MCF 10A (cell line): Measurements from ENCODE around the gene MEIS3. TPM values are rescaled to one million over a fixed set of nuclear protein-coding genes. Genes with fewer than 3 reads are reported as not detected.
"Not testable (repeated sequence)": the region's sequence is repeated elsewhere in the genome, so short reads cannot be mapped to it uniquely, and the experiment has no call there.

ENCODE experiments used
- BruUV-seq: library from RNA; stranded (reverse); fragments of 400-500 nt; replicated peaks from 2 replicates; lab custom pipeline; 2021; lab: Mats Ljungman, UMichigan
- CTCF ChIA-PET: fragments of 300-600 bp; sonication (Branson Sonifier 250); formaldehyde crosslinking; extraction: SDS; loops from one replicate; lab custom pipeline; 2021; ENCODE audit warnings: antibody characterized with exemption, inconsistent platforms; lab: Yijun Ruan, JAX
- POLR2A ChIA-PET: fragments of 300-600, 350-650 bp; sonication (Branson Sonifier 250); formaldehyde crosslinking; extraction: SDS; loops from one replicate; lab custom pipeline; 2020; ENCODE audit warnings: antibody characterized with exemption, inconsistent platforms; lab: Yijun Ruan, JAX
- DNase-seq: peaks from one replicate; pipeline ENCODE4 v3.0.0-alpha.2; 2018; ENCODE audit not compliant: unreplicated experiment
- H3K27ac Mint-ChIP-seq: one replicate; pipeline ENCODE4 v1.8.0; 2022; ENCODE audit warnings: mild to moderate bottlenecking, low read depth, mixed read lengths; ENCODE audit not compliant: unreplicated experiment
- H3K27me3 Mint-ChIP-seq: one replicate; pipeline ENCODE4 v1.8.0; 2022; ENCODE audit warnings: mixed read lengths; ENCODE audit not compliant: insufficient read depth, unreplicated experiment
- H3K36me3 Mint-ChIP-seq: one replicate; pipeline ENCODE4 v1.8.0; 2022; ENCODE audit warnings: mild to moderate bottlenecking, moderate library complexity, mixed read lengths; ENCODE audit not compliant: insufficient read depth, unreplicated experiment
- H3K4me1 Mint-ChIP-seq: one replicate; pipeline ENCODE4 v1.8.0; 2022; ENCODE audit warnings: mixed read lengths; ENCODE audit not compliant: insufficient read depth, unreplicated experiment
- H3K4me3 Mint-ChIP-seq: one replicate; pipeline ENCODE4 v1.8.0; 2022; ENCODE audit warnings: mild to moderate bottlenecking, moderate library complexity, mixed read lengths; ENCODE audit not compliant: unreplicated experiment
- H3K9me3 Mint-ChIP-seq: one replicate; pipeline ENCODE4 v1.8.0; 2022; ENCODE audit warnings: mixed read lengths; ENCODE audit not compliant: unreplicated experiment
- intact Hi-C: fragments of 100-400 bp; cut with micrococcal nuclease; formaldehyde crosslinking; loops from 2 replicates; pipeline ENCODE4 v1.14.1; 2022
- total RNA-seq: library from RNA; stranded (reverse); gene quantifications from 2 replicates; pipeline ENCODE4 v1.2.3, GENCODE V29; 2022
- TF ChIP-seq, protein P1 (sequence below): fragments of 200-600 bp; IDR thresholded peaks from one replicate; pipeline ENCODE4 v1.8.0; 2022; ENCODE audit warnings: antibody characterized with exemption, mild to moderate bottlenecking; ENCODE audit not compliant: unreplicated experiment

Gene MEIS3
- total RNA-seq, 1 experiment from 2014 or later: 6.6 TPM

DNA sequence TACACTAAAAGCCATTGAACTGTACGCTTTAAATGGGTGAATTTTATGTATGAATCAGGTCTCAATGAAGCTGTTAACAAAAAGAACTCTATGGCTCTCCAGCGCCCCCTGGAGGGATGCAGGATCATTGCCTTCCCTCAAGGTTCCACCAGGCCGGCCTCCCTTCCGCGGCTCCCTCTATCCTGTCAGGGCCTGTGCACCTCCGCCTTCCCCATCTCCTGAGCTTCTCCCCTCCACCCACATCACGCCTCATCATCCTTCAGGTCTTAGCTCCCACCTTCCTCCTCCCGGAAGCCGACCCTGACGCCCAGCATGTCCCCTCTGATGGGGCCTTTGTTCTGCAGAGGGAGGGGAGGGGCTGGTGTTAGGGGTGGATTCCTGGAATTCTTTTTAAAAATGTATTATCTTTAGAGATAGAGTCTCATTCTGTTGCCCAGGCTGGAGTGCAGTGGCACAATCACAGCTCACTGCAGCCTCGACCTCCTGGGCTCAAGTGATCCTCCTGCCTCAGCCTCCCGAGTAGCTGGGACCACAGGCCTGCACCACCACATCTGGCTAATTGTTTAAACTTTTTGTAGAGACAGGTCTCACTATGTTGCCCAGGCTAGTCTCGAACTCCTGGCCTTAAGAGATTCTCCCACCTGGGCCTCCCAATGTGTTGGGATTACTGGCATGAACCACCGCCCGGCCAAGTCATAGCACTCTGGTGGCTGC is 27.7 kb downstream of the MEIS3 start:
- peaks cover 17% of the 10 kb centered on the region for H3K27me3 Mint-ChIP-seq
- POLR2A ChIA-PET: interaction anchor here (0.8 to 1.5 kb wide), 7 partner anchors 9 to 108 kb away, joined by 3 to 6 read pairs (median 5); partner anchors contain the start of gene DHX34
- peak; percentile 82 for DNase-seq
- CTCF ChIA-PET: interaction anchor here (0.5 to 2.8 kb wide), 36 partner anchors 8 to 1229 kb away, joined by 3 to 36 read pairs (median 4); partner anchors contain the start of gene DHX34
- H3K36me3 Mint-ChIP-seq: no peaks in the 10 kb centered on the region
- H3K27ac Mint-ChIP-seq: no peak overlapping the region
- H3K4me1 Mint-ChIP-seq: peaks cover 9% of the 10 kb centered on the region
- no peak overlapping the region for H3K4me3 Mint-ChIP-seq
- no TSS peak for BruUV-seq
- intact Hi-C loops: loop anchor here (1.0 to 2.0 kb wide), 2 partner anchors 95 to 107 kb away; no protein-coding TSS in a partner anchor
- TF ChIP-seq, protein P1, sequence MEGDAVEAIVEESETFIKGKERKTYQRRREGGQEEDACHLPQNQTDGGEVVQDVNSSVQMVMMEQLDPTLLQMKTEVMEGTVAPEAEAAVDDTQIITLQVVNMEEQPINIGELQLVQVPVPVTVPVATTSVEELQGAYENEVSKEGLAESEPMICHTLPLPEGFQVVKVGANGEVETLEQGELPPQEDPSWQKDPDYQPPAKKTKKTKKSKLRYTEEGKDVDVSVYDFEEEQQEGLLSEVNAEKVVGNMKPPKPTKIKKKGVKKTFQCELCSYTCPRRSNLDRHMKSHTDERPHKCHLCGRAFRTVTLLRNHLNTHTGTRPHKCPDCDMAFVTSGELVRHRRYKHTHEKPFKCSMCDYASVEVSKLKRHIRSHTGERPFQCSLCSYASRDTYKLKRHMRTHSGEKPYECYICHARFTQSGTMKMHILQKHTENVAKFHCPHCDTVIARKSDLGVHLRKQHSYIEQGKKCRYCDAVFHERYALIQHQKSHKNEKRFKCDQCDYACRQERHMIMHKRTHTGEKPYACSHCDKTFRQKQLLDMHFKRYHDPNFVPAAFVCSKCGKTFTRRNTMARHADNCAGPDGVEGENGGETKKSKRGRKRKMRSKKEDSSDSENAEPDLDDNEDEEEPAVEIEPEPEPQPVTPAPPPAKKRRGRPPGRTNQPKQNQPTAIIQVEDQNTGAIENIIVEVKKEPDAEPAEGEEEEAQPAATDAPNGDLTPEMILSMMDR: peak; percentile 90
- H3K9me3 Mint-ChIP-seq: no peaks in the 10 kb centered on the region

DNA sequence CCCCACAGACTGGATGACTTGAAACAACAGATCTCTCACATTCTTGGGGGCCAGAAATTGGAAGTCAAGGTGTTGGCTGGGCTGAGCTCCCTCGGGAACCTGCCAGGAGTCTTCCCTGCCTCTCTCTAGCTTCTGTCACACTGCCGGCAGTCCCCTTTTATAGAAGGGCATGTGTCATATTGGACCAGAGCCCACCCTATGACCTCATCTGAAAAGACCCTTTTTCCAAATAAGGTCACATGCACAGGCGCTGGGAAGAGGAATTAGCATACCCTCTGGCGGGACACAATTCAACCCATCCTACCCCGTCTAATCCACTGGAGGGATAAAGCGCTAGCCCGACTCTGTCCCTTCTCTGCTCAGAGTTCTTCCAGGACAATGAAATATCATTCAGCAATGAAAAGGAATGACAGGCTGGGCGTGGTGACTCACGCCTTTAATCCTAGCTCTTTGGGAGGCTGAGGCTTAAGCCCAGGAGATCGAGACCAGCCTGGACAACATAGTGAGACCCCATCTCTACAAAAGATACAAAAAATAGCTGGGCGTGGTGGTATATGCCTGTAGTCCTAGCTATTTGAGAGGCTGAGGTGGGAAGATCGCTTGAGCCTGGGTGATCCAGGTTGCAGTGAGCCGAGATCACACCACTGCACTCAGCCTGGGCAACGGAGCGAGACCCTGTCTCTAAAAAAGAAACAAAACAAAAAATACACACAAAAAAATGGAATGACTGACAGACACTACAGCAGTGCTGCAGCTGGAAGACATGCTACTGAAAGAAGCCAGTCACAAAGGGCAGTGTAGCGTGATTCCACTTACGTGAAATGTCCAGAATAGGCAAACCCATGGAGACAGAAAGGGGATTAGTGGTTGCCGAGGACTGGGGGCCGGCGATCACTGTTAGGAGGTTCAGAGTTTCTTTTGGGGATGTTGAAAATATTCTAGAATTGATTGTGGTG is 28.5 kb downstream of the MEIS3 start:
- DNase-seq: no peak
- Mint-ChIP-seq H3K27me3 (peaks cover 17% of the 10 kb centered on the region), H3K9me3 (no peaks in the 10 kb centered on the region), H3K4me1 (peaks cover 9% of the 10 kb centered on the region), H3K27ac (no peak overlapping the region), H3K36me3 (no peaks in the 10 kb centered on the region), H3K4me3 (no peak overlapping the region)
- intact Hi-C loops: loop anchor here (1.0 to 2.0 kb wide), 2 partner anchors 95 to 106 kb away; no protein-coding TSS in a partner anchor
- no TSS peak for BruUV-seq
- TF ChIP-seq, protein P1: no peak
- ChIA-PET POLR2A (interaction anchor here (0.6 to 1.5 kb wide), 9 partner anchors 10 to 107 kb away, joined by 3 to 6 read pairs (median 4); partner anchors contain the start of gene DHX34), CTCF (interaction anchor here (0.5 to 2.8 kb wide), 38 partner anchors 9 to 1229 kb away, joined by 3 to 36 read pairs (median 4); partner anchors contain the start of gene DHX34)

DNA sequence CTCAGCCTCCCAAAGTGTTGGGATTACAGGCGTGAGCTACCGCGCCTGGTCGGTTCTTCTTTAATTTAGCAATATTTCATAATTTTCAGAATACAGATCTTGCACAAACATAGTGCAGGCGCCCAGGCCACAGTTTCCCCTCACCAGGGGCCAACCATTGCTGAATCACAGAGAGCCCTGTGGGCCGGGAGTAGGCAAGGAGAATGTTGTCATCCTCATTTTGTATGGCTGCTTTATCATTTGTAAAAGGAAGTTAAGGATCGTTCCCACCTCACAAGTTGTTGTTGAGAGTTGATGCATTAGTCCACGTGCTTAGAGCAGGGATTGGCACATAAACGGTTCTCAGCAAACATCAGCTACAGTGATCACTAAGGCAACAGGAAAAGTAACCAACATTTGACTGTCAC is 30.2 kb downstream of the MEIS3 start:
- Mint-ChIP-seq H3K4me3 (no peak overlapping the region), H3K4me1 (peaks cover 6% of the 10 kb centered on the region), H3K27me3 (peaks cover 10% of the 10 kb centered on the region), H3K27ac (no peak overlapping the region), H3K9me3 (no peaks in the 10 kb centered on the region), H3K36me3 (peaks cover 4% of the 10 kb centered on the region)
- TF ChIP-seq, protein P1: no peak
- POLR2A ChIA-PET: interaction anchor here (0.7 to 1.3 kb wide), 4 partner anchors 97 to 454 kb away, joined by 3 to 7 read pairs (median 3); no protein-coding TSS in a partner anchor
- BruUV-seq: no TSS peak
- intact Hi-C loops: no loop called here
- CTCF ChIA-PET: interaction anchor here (0.6 to 1.4 kb wide), 5 partner anchors 11 to 850 kb away, joined by 3 to 5 read pairs (median 5); partner anchors contain the start of gene DHX34
- no peak for DNase-seq

DNA sequence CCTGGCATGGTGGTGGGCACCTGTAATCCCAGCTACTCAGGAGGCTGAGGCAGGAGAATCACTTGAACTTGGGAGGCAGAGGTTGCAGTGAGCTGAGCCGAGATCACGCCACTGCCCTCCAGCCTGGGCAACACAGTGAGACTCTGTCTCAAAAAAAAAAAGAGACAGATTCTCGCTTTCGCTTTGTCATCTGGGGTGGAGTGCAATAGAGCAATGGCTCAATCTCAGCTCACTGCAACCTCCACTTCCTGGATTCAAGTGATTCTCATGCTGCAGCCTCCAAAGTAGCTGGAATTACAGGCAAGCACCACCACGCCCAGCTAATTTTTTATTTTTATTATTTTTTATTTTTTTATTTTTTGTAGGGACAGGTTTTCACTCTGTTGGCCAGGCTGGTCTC is 30.6 kb downstream of the MEIS3 start:
- intact Hi-C loops, BruUV-seq, DNase-seq, H3K36me3 Mint-ChIP-seq, H3K9me3 Mint-ChIP-seq, H3K4me1 Mint-ChIP-seq, H3K27me3 Mint-ChIP-seq, H3K27ac Mint-ChIP-seq, H3K4me3 Mint-ChIP-seq: not testable (repeated sequence)
- POLR2A ChIA-PET: interaction anchor here (0.7 to 1.3 kb wide), 6 partner anchors 95 to 470 kb away, joined by 3 to 7 read pairs (median 3); no protein-coding TSS in a partner anchor
- CTCF ChIA-PET: interaction anchor here (0.6 to 1.4 kb wide), 5 partner anchors 11 to 376 kb away, joined by 3 to 5 read pairs (median 5); partner anchors contain the start of gene DHX34

DNA sequence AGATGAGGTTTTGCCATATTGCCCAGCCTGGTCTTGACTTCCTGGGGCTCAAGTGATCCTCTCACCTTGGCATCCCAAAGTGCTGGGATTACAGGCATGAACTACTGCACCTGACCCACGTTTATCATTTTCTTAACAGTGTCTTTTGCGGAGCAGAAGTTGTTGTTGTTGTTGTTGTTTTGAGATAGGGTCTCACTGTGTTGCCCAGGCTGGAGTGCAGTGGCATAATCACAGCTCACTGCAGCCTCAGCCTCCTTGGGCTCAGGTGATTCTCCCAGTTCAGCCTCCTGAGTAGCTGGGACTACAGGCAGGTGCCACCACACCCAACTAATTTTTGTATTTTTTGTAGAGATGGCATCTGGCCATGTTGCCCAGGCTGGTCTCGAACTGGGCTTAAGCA is 31.7 kb downstream of the MEIS3 start:
- POLR2A ChIA-PET: interaction anchor here (1.3 kb wide), 1 partner anchor 94 kb away, joined by 4 read pairs; no protein-coding TSS in a partner anchor
- intact Hi-C loops: not testable (repeated sequence)

DNA sequence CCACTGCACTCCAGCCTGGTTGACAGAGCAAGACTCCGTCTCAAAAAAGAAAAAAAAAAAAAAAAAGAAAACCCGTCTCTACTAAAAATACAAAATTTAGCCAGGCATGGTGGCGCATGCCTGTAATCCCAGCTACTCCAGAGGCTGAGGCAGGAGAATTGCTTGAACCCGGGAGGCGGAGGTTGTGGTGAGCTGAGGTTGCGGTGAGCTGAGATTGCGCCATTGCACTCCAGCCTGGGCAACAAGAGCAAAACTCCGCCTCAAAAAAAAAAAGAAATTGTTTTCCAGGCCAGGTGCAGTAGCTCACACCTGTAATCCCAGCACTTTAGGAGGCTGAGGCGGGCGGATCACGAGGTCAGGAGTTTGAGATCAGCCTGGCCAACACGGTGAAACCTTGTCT is 32.7 kb downstream of the MEIS3 start:
- H3K4me1 Mint-ChIP-seq, H3K27ac Mint-ChIP-seq, intact Hi-C loops, H3K4me3 Mint-ChIP-seq, H3K27me3 Mint-ChIP-seq, DNase-seq, H3K9me3 Mint-ChIP-seq, BruUV-seq, POLR2A ChIA-PET: not testable (repeated sequence)
- CTCF ChIA-PET: interaction anchor here (0.9 to 1.1 kb wide), 2 partner anchors 37 to 41 kb away, joined by 3 read pairs; partner anchors contain the start of gene DHX34
- H3K36me3 Mint-ChIP-seq: peaks cover 18% of the 10 kb centered on the region

More for the DNA sequence above, 31.7 kb downstream of the MEIS3 start:
- not testable (repeated sequence) for H3K36me3 Mint-ChIP-seq, H3K4me1 Mint-ChIP-seq, BruUV-seq, H3K9me3 Mint-ChIP-seq, H3K27me3 Mint-ChIP-seq, H3K4me3 Mint-ChIP-seq, H3K27ac Mint-ChIP-seq, DNase-seq
- CTCF ChIA-PET: interaction anchor here (0.6 to 1.4 kb wide), 2 partner anchors 39 to 171 kb away, joined by 3 to 5 read pairs; partner anchors contain the start of gene DHX34
